GM19193 (cell line): ENCODE measurements around the gene HOXB4.

Experiments used
- POLR2A ChIP-seq: IDR thresholded peaks from 4 replicates; pipeline ENCODE4 v1.6.1; 2011; ENCODE audit not compliant: insufficient read depth, insufficient read length; ENCODE audit errors: extremely low read depth

HOXB4 gene

DNA sequence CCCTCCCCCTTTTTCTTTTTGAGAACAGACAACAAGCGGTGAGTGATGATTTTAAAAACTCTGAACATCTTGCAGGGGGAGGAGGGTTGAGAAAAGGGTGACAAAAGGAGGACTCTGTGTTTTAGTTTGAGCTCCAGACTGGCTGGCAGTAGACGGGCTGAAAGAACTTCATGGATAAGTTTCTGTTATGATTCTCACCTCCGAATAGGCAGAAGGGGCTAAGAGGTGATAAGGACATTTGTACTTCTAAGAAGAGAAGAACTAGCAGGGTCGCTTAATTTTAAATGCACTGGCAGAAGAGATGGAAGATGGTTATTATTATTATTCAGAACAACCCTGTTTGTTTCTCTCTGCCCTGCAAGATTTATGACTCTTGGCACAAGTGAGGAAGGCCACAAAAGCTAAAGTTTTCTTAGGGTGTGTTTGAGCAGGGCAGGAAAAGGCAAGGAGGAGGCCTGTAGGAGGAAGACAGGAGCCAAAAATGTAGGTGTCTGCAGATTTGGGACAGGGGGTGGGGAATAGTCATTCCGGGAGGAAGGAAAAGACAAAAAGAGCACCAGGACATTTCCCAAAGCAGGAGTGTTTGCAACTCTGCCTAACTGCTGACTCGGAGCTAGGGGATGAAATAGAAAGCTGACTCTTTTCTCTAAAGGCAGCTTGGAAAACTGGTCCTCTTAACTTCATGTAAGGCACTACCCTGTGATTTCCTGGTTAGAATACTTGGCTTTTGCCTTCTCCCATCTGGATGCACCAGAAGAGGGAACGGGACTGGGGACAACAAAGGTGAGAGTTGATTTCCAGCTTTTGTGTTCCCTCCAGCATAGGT, 21.4 kb downstream of the HOXB4 start:
- no peak for TF ChIP-seq POLR2A

- TF ChIP-seq POLR2A, result no peak
Measured at GRCh38 chr17:48556229-48556575, 21.9 kb downstream of the HOXB4 start.

- TF ChIP-seq POLR2A, result no peak
Measured at GRCh38 chr17:48555258-48556228, 22.6 kb downstream of the HOXB4 start.

- no peak for TF ChIP-seq POLR2A
Measured at GRCh38 chr17:48554412-48555257, 23.5 kb downstream of the HOXB4 start.

DNA sequence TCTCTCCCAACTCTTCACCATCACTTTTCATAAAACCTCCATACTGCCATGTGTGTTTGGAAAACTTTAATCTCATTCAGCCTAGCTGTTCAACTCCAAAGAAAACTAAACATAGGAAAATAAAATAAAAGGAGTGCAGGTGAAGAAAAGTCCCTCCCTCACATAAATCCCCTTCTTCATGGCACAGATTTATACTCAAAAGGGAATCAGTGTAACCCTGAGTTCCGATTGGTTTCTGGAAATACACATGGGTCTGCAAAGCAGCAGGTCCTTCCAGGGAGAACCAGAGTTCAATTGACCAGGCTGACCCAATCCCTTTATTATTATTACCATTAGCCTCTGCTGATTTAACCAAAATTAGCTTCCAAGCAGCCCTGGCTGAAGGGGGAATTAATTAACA, 24.3 kb downstream of the HOXB4 start:
- no peak for TF ChIP-seq POLR2A

DNA sequence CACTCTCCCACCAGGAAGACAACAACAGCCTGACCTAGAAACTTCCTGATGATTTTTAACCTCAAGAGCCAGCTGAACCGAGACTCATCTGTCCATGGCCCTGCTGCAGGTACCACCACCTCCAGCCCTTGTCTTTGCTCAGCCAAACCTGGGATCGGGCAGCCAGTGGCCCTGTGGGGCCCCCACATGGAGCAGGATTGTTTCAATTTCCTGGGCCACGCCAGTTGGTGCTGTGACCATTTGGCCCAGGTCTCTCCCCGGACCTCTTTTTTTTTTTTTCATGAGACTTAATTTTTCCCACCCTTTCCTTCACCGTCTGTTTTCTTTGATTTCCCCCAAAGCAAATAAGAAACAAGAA, 25.0 kb downstream of the HOXB4 start:
- TF ChIP-seq POLR2A, result no peak

- TF ChIP-seq POLR2A, result no peak
Measured at GRCh38 chr17:48552466-48553189, 25.5 kb downstream of the HOXB4 start.

DNA sequence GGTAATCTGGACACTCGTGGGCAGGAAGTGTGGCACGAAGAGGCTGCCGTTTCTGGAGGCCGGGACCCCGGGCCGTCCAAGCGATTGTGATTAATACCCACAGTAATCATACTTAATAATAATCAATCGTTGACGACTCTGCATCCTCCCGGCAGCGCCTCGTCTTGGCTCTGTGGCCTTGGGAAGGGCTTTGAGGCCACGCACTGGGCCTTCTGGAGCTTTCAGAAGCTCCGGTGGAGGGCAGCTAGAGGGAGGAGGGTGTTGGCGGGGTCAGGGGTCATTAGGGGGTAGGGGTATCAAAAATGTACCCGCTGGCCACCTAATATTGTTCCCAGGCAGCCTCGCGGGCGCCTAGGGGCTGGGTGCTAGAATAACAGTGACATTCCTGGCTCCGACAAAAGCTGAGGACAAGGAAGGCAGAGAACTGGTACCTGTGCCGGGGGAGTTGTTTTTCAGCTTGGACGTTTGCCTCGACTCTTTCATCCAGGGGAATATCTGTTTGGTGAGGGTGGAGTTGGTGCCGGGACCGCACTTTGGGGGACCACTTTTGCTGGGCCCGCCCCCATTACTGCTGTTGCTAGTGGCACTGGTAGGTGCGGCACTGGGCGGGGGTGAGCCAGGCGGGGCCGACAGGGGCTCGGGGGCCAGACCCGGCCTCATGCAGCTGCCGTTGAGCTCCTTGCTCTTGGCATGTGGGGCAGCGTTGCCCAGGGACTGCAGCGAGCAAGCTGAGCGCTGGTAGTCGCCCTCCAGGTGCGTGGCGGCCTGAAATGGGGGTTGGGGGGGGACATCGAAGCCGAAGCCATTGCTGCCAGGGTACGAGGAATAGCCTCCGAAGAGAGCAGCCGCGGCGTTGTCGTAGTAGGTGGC, 26.3 kb downstream of the HOXB4 start:
- TF ChIP-seq POLR2A, result no peak

DNA sequence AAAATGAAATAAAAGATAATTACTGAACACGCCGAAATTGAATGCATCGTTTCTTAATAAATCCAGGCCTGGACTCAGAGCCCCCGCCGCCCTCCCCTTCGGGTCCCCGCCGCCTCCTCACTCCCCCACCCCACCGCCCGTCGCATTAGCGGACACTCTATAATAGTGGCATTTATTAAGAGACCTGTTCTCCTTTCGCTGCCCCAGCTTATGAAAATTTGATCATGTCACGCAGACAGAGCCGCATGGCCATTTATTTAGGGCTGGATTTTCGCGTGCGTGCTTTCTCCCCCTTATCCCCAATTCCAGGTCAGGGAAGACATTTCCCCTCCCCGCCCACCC, 27.0 kb downstream of the HOXB4 start:
- TF ChIP-seq POLR2A, result no peak

DNA sequence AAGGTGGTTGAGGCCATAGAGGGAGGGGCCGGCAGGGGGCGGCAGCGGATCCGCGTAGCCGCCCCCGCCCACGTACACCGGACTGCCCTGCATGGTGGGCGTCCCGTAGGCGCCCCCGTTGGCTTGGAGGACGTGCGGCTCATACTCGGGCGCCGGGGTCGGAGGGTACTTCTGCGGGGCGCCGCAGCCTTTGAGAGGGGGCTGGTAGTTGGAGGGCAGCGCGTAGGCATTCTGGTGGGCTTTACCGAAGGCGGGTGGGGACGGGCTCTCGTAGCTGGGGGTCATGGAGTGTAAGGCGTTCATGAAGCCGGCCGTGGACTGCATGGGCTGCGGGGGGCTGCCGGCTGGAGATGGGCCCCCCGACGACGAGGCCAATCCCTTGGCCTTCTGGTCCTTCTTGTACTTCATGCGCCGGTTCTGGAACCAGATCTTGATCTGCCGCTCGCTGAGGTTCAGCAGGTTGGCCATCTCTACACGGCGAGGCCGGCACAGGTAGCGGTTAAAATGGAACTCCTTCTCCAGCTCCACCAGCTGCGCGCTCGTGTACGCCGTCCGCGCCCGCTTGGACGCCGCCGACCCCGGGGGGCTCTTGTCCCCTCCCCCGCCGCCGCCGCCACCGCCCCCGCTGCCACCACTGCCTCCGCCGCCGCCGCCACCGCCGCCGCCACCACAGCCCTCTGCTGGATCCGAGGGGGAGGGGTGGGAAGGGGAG, 27.5 kb downstream of the HOXB4 start:
- TF ChIP-seq POLR2A, result no peak

- TF ChIP-seq POLR2A, result no peak
Measured at GRCh38 chr17:48549914-48550501, 28.1 kb downstream of the HOXB4 start.

GRCh38 chr17:48549281-48549630, 28.9 kb downstream of the HOXB4 start:
- no peak for TF ChIP-seq POLR2A
